GM19468 (cell line): ENCODE results near the gene ITIH5.
"Not testable (repeated sequence)": the region's sequence is repeated elsewhere in the genome, so short reads cannot be mapped to it uniquely, and the experiment has no call there.

Experiments used
- ATAC-seq: cut with Tn5 transposase; IDR thresholded peaks from one replicate; pipeline ENCODE4 v1.9.1; 2021; ENCODE audit warnings: mild to moderate bottlenecking, moderate library complexity, moderate number of reproducible peaks; ENCODE audit not compliant: unreplicated experiment; ENCODE audit errors: extremely low read depth

ITIH5 gene

DNA sequence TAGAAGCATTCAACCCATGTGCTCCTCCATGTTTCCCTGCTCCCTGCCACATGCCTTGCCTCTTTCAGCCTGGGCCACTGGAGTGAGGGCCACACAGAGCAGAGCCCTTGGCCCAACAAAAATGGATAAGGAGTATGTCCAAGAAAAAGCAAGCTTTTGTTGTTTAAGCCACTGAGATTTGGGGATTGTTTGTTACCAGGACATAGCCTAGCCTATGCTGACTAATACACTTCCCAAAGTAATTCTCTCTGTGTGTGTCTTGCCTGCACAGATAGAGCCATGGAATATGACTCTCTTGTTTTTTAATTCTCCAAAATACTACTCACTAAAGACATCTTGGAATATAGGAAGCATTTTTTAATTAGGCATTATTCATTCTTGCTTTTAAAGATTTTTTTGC is 22.8 kb upstream of the ITIH5 start:
- ATAC-seq, result no peak

DNA sequence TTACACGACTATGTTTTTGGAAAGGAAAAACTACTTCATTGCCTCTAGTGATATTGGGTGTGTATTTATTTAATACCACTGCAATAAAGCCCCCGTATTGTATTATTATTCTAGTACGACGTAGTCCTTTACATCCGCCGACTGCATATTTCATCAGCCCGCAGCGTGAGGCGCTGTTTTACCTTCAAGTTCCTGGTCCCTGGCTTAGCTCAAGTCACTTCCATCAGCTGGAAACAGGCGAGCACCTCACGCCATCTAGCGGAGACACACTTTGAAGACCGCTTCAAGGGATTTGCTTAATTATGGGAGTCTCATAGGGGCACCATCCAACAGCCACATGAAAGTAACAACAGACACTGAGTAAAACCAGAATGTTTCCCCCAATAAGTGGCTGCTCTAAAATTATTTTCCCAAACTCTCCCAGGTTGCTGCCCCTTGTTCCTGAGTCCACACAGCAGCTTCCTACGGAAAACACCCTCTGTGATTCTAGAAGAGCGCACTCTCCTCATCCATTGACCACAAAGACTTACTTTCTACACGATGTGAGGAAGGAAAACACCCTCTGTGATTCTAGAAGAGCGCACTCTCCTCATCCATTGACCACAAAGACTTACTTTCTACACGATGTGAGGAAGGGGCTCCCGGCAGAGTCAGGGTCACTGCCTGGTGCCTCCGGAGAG is 20.6 kb upstream of the ITIH5 start:
- peak; percentile 60 for ATAC-seq

DNA sequence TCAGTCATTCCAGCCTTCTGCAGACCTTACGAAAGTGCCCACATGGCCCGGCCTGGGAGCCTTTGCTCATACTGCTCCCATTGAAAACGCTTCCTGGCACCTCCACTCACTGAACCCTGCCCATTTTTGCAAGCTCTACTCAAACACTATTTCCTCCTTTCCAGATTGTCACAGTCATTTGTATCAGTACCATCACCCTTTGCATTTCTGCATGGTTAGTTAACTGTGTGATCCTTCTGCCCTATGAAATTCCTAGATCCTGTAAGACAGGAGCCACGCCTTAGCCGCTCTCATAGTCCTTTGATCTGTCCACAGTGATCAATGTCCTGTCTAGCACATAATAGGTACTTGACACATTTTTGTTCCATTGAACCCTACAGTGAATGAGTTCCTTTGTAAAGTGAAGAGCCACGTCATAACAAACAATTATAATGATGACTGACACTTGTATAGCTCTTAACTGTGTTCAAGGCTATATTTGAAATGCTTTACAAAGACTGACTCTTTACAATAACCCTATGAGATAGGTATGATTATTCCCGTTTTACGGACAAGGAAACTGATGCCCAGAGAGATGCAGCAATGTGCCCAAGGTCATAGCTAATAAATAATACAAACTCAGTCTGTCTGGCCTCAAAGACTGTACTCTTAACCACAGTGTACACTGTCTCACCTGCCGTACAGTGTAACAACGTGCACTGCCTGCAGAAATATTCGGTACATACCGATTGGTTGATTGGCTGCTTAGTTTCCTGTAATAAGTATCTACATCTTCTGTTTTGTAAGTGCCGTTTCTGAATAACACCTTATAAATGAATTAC is 19.8 kb upstream of the ITIH5 start:
- ATAC-seq, result no peak

DNA sequence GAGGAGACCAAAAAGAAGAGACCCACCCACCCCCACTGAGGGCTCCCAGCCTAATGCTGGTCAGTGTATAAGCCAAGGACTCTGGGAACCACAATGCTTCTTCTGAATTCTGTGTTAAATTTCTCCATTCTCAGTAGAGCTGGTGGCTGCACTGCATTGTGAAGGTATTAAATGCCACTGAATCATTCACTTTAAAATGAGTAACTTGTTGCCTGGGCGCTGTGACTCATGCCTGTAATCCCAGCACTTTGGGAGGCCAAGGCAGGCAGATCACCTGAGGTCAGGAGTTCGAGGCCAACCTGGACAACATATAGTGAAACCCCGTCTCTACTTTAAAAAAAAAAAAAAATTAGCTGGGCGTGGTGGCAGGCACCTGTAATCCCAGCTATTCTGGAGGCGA is 13.3 kb upstream of the ITIH5 start:
- not testable (repeated sequence) for ATAC-seq

DNA sequence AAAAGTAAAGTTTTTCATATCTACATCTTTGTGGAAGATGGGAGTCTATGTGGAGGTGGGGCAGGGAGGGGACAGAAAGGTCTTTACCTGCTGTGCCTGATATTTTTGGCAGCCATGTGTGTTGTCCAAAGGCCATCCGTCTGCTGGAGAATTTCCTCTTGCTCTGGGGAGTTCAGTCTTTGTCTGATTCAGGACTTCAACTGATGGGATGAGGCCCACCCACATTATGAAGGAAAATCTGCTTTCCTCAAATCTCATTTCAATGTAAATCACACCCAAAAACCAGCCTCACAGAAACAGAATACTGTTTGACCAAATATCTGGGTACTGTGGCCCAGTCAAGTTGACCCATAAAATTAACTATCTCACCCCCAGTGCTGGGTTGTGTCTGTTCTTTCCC is 12.5 kb upstream of the ITIH5 start:
- no peak for ATAC-seq

DNA sequence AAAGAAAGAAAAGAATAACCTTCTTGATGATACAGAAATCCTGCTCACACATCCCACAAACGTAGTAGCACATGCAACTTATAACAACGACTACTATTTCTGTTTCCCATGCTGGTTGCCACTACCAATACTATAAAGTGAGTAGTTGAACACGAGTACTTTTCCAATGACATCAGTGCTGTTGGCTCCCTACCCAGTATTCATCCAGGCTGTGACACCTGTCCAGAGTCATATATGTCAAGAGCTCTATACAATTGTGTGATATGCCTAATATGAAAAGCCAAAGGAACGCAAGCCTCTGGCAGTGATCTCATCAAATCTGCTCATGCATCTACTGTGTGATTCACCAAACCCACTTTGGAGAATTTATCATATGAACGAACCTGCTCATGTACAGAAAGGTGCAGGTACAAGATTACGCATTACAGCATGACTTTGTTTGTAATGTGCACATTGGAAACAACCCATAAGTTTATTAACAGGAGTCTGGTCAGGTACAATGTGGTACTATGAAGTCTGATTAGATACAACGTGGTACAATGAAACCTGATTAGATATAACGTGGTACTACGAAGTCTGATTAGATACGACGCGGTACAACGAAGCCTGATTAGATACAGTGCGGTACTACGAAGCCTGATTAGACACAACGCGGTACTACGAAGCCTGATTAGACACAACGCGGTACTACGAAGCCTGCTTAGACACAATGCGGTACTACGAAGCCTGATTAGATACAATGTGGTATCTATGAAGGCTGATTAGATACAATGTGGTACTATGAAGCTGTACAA is 5.8 kb upstream of the ITIH5 start:
- no peak for ATAC-seq

DNA sequence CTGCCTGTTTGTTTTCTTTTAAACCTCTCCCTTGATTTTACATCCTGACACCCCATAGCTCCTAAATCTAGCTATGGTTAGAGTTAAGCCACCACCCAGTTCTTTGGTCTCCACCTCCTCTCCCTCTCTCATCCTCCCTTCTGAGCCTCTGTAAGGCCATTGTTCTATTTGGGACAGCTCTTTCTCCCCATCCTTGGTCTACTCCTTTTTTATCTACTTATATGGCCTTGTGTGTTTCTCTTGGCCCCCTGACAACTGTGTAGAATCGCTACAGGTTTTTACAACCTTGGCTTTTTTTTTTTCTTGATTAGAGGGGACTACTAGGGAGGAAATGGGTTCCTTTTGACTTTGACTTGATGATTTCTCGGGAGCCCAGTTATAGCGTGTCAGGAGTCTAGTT is 3.4 kb upstream of the ITIH5 start:
- ATAC-seq, result no peak

DNA sequence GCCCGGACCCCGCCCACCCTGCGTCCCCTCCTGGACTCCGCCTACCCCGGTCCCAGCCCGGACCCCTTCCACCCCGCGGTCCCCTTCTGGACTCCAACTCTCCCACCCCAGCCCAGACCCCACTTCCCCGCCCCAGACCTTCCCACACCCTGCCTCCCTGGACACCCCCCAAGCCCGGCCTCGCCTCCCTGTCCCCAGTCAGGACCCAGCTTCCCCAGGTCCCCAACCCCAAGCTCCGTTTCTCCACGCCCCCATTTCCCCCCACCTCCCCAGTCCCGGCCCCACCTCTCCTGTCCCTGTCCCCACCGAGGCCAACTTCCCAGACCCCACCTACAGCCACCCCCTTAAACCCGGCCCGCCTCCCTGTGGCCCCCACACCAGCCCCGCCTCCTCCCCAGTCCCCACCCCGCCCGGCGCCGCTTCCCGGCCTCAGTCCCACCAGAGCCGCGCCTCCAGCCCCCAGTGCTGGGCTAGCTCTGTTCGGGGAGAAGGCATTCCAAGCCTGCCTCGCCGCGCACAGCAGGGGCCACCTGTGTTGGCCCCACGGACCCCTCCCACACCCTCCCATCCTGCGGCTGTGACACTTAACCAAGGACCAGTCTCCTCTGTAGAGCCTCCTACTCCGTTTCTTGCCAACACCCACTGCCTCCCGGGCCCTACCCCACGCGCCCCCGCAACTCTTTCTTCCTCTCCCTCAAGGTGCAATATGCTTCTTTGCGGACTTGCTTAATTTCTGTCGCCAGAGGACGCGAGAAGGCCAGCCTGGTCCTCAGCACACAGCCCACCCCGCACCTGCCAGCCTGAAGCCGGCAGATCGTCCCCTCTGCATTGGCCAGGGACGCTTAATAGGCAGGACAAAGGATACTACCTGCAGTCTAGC is 736 bp upstream of the ITIH5 start:
- ATAC-seq, result no peak

DNA sequence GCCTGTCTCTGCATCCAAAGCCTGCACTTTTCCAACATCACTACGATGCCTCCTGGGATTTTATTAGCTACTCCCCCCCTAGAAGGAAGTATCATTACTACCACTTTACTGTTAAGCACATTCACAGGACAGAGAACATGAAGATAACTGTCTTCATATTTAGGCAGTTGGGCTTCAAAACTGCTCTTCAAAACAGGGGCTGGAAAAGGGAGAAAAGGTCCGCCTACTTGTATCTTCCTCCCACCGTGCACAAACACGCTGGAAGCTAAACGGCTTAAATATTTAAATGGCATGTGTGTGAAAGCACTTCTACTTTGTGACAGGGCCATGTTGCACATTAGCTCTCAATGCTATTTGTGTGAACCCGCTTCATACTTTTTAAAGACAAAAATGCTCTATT is 999 bp downstream of the ITIH5 start:
- no peak for ATAC-seq

DNA sequence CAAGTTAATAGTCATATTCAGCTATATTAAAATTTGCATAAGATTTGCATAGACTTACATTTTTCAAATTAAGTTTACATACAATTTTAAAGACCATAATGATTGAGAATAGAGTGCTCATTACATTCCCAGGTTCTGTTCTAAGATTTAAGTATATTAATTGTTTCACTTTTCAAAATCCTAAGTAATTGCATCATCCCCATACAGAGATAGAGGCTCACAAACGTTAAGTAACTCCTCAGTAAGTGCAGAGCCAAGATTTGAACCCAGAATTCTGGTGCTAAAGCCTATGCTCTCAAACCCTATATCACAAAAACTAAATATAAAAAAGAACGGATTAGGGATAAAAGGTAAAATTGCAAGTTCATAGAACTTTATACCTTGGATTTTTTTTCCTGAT is 2.1 kb downstream of the ITIH5 start:
- no peak for ATAC-seq

DNA sequence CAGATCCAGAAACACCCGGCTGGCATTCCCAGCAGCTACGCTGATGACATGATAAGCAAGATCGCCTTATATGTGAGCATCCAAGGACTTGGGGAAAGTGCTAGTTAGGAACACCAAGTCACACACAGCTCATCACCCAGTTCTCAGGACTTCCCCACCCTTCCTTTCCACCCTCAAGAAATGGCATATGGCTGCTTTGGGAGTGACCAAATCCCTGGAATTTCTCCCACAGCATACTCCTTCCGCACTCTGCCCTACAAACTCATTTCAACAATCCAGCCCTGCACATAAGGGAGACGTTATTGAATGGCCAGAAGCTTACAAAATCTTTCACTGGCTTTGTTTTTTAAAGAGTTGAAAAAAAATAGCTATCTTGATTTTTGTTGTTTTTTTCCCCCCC is 4.2 kb downstream of the ITIH5 start:
- no peak for ATAC-seq

DNA sequence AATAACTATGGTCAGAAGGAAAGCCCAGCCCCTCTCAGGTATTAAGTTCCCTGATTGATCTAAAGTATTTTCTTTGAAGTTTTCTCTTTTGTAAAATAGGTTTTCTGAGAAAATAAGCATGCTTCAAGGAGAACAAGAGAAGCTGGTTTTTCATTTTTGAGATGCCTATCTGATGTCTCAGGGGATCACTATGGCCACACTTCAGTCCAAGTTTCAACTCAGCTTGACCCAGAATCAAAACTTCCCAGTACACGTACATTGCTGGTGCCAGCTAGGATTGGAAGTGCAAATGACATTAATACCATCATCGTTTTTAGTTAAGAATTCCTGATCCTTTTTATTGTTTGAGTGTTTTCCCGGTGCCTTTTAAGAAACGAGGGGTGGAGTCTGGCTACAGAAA is 7.2 kb downstream of the ITIH5 start:
- no peak for ATAC-seq

DNA sequence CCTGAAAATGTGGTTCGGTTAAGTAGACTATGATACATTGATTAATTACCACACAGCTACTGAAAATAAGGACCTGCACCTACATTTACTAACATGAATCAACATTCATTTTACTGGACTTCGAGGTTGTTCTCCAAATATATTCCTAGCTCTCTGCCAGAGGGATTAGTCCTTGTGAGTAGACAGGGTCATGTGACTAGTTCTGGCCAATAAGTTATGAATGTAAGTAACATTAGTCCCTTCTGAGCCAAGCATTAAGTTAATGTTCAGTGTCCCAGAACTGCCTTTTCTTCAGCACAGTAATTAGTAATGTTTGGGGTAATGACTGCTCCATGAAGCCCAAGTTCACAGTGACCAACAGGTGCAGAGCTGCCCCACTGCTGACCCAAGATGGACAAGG is 9.2 kb downstream of the ITIH5 start:
- ATAC-seq, result no peak

DNA sequence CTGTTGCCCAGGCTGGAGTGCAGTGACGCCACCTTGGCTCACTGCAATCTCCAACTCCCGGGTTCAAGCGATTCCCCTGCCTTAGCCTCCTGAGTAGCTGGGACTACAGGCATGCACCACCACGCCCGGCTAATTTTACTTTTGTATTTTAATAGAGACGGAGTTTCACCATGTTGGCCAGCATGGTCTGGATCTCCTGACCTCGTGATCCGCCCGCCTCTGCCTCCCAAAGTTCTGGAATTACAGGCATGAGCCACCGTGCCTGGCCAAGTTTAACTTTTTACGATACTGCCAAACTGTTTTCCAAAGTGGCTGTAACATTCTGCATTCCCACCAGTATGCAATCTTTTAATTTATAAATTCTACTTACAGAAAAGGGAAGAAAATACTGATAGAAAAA is 9.7 kb downstream of the ITIH5 start:
- not testable (repeated sequence) for ATAC-seq

DNA sequence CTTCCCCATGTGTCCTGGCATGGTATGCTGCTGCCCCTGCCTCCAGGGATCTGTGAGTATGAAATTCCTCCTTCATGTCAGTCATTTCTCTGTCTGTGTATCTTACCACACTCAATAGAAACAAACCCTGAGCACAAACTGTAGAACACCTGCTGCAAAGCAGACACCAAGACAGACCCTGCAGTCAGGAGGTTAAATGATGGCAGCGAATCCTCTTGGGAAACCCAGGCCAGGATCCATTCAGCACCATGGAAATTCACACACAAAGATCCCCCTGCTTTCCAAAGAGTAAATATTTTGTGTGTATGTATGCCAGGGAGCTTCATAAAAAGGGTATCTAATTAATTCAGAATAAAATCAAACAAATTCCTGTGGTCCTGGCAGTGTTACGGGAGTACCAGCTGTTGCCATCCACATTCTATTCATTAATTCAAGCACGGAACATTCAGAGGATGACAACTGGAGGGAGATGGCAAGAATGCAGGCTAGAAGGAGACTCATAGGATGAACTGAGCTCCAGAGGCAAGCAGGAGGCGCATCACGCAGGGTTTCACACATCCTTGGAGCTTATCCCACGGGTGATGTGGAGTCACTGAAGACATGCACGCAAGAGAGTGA is 14.8 kb downstream of the ITIH5 start:
- ATAC-seq, result no peak

DNA sequence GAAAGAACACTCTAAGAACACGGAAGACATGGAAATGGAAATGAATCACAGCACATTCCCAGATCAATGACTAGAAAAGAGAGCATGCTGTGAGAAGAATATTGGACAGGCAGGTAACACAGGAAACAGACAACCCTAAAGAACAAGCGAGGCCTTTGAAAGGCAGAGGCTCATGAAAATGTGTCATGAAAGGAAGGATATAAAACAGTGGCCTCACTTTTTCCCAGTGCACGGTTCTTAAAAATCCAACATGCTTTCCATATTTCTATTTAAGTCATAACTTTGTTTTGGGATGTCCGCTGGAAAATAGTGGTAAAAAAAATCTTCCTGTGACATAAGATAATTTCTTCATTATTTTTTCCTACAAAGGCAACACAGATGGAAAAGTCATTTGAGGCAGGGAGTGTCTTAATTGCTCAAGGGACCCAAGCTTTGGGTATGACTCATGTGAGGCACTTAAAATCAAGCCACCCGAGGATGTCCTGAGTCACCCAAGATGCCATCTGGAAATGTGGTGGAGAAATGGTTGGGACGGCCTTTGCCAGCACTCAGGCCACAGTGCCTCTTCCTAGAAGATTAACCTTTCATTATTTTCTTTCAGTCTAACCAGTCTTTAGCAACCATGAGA is 17.0 kb downstream of the ITIH5 start:
- ATAC-seq, result no peak

DNA sequence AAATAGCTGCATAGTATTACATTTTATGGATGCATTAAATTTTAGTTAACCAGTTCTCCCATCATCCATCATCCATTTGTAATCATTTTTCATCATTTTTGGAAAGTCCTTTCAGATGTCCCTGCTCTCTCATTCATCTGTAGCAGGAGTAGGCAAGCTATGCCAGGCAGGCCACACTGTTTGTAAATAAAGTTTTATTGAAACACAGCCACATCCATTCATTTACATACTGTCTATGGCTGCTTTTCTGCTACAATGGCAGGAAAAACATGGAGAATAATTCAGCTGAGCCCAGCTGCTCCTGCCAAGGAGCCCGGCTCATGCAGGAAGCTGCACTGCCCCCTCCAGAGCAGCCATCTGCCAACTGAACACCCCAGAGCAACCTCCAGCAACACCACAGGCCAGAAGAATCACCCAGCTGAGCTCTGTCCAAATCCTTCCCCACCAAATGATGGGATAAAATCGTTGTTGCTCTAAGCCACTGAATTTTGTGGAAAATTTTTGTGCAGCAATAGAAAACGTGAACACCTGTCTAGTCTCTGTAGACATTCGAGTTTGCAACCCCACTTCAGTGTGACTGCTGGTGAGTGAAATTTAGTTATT is 19.6 kb downstream of the ITIH5 start:
- no peak for ATAC-seq

DNA sequence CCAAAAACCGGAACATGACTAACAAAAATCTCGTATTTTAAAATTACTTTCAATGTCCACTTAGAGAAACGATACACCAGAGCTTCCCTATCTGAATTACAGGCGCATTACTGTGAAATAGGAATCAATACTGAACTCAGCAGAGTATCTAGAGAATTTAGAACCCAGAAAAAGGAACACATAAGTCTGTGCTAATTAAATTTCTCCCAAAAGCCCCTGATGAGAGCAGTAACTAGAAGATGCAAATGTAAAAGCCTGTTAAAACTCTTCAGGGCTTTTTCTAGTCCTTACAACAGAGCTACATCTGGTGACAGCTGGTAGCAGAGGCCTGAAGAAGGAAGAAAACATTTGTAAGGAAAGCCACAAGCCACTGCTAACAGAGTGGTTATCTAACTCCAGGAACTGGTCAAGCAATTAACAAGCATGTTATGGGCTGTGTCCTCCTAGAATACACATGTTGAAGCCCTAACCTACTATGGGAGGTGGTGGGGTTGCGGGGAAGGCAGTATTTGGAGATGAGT is 24.2 kb downstream of the ITIH5 start:
- ATAC-seq, result no peak
